Measurements from ENCODE around the gene UMAD1. TPM values are rescaled to one million over a fixed set of nuclear protein-coding genes. Genes with fewer than 3 reads are reported as not detected.

UMAD1 gene
- total RNA-seq, 6 experiments from 2014 or later = 7.6 to 15.3 (median 9.5) TPM

DNA sequence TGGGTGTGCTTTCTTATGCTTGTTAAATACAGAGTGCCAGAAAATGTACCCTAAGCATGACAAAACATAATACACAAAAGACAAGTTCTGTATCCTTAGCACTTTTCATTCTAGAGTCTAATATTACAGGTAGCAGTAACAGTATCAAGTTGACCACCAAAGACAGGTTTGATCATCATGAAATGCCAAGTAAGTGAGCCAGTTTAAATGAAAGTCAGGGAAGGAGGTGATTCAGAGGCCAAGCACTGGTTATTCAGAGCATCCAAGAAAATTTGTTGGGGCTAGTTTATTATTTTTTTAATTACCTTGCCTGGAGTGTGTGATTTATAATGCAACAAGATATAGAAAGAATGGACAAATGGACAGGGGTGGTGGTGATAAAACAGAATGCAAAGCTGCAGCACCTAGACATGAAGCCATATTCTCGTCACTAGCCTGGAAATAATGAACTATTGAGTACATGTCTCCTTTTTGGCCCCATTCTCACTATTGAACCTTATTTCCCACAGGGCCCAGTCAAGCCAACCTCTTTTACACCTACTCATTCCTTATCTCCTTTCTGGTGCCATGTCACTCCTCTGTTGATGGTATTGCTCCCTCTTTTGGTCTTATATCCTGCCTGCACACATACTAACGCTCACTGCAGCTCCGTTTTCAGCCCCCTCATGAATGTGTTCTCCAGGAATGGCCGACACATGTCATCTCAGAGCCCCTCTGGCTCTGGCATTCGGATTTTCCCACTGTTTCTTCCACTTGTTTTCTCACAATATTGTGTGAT, 249.4 kb downstream of the UMAD1 start:
- H3K4me1 ChIP-seq = no peaks in the 10 kb centered on the region
- H3K27ac ChIP-seq = no peak overlapping the region
- ATAC-seq = no peak
- H3K9me3 ChIP-seq = no peaks in the 10 kb centered on the region
- TF ChIP-seq POLR2A (IDR thresholded peaks at IDR 0.05) = no peak
- no peak for TF ChIP-seq CTCF (IDR thresholded peaks at IDR 0.05)
- intact Hi-C loops (cut with DNase I) = no loop called here
- H3K4me3 ChIP-seq = no peak overlapping the region
- H3K27me3 ChIP-seq = no peaks in the 10 kb centered on the region
- WGBS (ENCODE audit: insufficient coverage, low coverage, low lambda C conversion rate, missing lambda C conversion rate) = 90% methylated on average over 5 of the region's 5 CpGs
- no peaks in the 10 kb centered on the region for H3K36me3 ChIP-seq
- DNase-seq = no peak

DNA sequence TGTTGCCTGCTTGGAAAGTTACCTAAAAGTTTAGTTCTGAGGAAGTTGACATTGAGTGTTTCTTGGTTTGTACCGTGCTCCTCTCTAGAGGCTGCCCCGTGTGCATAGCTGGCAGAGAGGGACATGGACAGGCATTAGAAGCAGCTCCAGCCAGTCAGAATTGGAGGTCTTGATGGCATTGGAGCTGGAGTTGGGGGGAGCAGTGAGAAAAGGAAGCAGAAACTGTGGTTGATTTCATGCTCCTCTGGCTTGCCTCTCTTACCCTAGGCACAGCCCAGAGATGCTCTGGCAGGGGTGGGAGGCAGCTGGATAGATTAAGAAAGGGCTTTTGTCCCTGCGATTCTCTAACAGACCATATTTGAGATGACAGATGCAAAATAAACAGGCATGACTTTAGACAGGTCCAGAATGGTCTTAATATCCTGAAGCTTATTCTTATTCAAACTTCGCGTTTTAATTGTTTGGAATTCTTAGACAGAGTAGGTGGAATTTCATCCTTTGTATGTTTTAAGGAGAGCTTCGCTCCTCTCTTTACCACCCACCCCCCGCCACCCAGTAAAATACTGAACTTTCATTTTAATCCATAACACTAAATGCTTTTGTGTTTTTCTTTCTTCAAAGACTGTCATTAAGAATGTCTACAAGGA, 254.6 kb downstream of the UMAD1 start:
- no peak overlapping the region for H3K4me3 ChIP-seq
- TF ChIP-seq CTCF (IDR thresholded peaks at IDR 0.05) (no peak), POLR2A (IDR thresholded peaks at IDR 0.05) (no peak)
- H3K27me3 ChIP-seq = no peaks in the 10 kb centered on the region
- H3K27ac ChIP-seq = no peak overlapping the region
- no peak for DNase-seq
- no peak for ATAC-seq
- no peaks in the 10 kb centered on the region for H3K36me3 ChIP-seq
- intact Hi-C loops (cut with DNase I) = no loop called here
- H3K4me1 ChIP-seq = no peaks in the 10 kb centered on the region
- no peaks in the 10 kb centered on the region for H3K9me3 ChIP-seq
- WGBS (ENCODE audit: insufficient coverage, low coverage, low lambda C conversion rate, missing lambda C conversion rate) = 95% methylated on average over 6 of the region's 7 CpGs

GRCh38 chr7:7895754-7896153, 255.2 kb downstream of the UMAD1 start:
- H3K4me3 ChIP-seq = no peak overlapping the region
- no peak for DNase-seq
- H3K36me3 ChIP-seq = no peaks in the 10 kb centered on the region
- 84% methylated on average over 3 of the region's 4 CpGs for WGBS (ENCODE audit: insufficient coverage, low coverage, low lambda C conversion rate, missing lambda C conversion rate)
- H3K27me3 ChIP-seq = no peaks in the 10 kb centered on the region
- ATAC-seq = peak in 2 of 4 donors; percentile 35 to 79
- TF ChIP-seq POLR2A (IDR thresholded peaks at IDR 0.05) (no peak), CTCF (IDR thresholded peaks at IDR 0.05) (peak in 1 of 4 donors; percentile 8)
- H3K27ac ChIP-seq = no peak overlapping the region
- no peaks in the 10 kb centered on the region for H3K9me3 ChIP-seq
- intact Hi-C loops (cut with DNase I) = no loop called here
- H3K4me1 ChIP-seq = no peaks in the 10 kb centered on the region

DNA sequence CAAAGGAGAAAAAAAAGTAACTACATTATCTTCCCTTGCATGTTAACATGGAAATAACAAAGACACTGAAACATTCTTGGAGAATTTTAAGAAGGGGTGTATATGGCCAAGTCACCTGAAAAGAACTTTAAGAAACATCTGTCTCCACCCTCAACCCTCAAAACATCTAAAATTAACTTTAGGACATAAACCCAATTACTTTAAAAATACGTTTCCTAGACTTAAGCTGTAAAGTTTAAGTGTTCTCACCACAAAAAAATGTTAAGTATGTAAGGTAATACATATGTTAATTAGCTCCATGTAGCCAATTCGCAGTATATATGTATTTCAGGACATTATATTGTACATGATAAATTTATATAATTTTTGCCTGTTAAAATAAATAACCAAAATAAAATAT, 257.0 kb downstream of the UMAD1 start:
- no peak for TF ChIP-seq CTCF (IDR thresholded peaks at IDR 0.05)
- no peak for TF ChIP-seq POLR2A (IDR thresholded peaks at IDR 0.05)
- Histone ChIP-seq H3K9me3 (no peaks in the 10 kb centered on the region), H3K27ac (no peak overlapping the region), H3K27me3 (no peaks in the 10 kb centered on the region), H3K4me3 (no peak overlapping the region), H3K36me3 (no peaks in the 10 kb centered on the region), H3K4me1 (no peaks in the 10 kb centered on the region)
- WGBS (ENCODE audit: insufficient coverage, low coverage, low lambda C conversion rate, missing lambda C conversion rate) = 100% methylated on average over 2 of the region's 2 CpGs
- intact Hi-C loops (cut with DNase I) = no loop called here
- no peak for ATAC-seq
- DNase-seq = no peak
